ENCODE data around the gene GK2.

GK2 gene

GRCh38 chr4:79454656-79455055 lies 46.6 kb upstream of the GK2 start:
- no peak for TF ChIP-seq KLF16 (tag by site-specific recombination; IDR thresholded peaks at IDR 0.05)
- TF ChIP-seq ZNF280C (tag by site-specific recombination; IDR thresholded peaks at IDR 0.05) = no peak
- no peak for TF ChIP-seq ZSCAN18 (tag by site-specific recombination; IDR thresholded peaks at IDR 0.05)
- no peak for TF ChIP-seq ZNF416 (tag by site-specific recombination; IDR thresholded peaks at IDR 0.05)
- TF ChIP-seq TRIM28 (IDR thresholded peaks at IDR 0.05; ENCODE audit: borderline replicate concordance, low read length) = no peak
- Histone ChIP-seq H3K36me3 (ENCODE audit: control insufficient read depth in 2 of 2, insufficient read depth in 1 of 2, low read length in 2 of 2) (no peaks in the 10 kb centered on the region), H3K9me3 (ENCODE audit: control insufficient read depth, insufficient read depth, low read depth, low read length) (no peaks in the 10 kb centered on the region), H3K4me1 (ENCODE audit: control insufficient read depth, insufficient read depth, low read length) (no peaks in the 10 kb centered on the region), H3K27ac (ENCODE audit: extremely low read depth, low read depth, low read length) (no peak overlapping the region), H3K4me3 (ENCODE audit: low read depth, low read length) (no peak overlapping the region)
- CTCF ChIA-PET = interaction anchor here (0.8 kb wide), 1 partner anchor 9 kb away, joined by 4 read pairs; no protein-coding TSS in a partner anchor
- POLR2A ChIA-PET = no interaction called here

DNA sequence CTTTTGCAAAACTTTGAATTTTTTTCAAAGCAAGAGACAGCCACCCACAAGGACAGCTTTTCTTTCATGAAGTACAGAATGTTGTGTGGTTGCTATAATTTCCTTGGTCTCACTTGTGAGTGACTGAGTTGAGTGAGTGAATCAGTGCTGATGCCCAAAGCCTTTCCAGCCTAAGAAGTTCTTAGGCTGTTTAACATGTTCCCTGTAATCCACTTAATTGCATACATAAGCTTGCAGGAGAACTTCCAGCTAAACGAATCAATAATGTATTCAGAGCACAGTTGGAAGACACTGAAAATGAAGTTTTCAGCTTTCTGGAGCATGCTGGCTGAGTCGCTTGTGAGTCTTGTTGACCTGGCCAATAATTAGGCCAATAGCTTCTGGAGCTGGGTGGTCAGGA lies 42.0 kb upstream of the GK2 start:
- Histone ChIP-seq H3K27ac (ENCODE audit: extremely low read depth, low read depth, low read length) (no peak overlapping the region), H3K9me3 (ENCODE audit: control insufficient read depth, insufficient read depth, low read depth, low read length) (no peaks in the 10 kb centered on the region), H3K4me3 (ENCODE audit: low read depth, low read length) (no peak overlapping the region), H3K36me3 (ENCODE audit: control insufficient read depth in 2 of 2, insufficient read depth in 1 of 2, low read length in 2 of 2) (no peaks in the 10 kb centered on the region), H3K4me1 (ENCODE audit: control insufficient read depth, insufficient read depth, low read length) (no peaks in the 10 kb centered on the region)
- POLR2A ChIA-PET = no interaction called here
- CTCF ChIA-PET = no interaction called here
- TF ChIP-seq, protein P1, sequence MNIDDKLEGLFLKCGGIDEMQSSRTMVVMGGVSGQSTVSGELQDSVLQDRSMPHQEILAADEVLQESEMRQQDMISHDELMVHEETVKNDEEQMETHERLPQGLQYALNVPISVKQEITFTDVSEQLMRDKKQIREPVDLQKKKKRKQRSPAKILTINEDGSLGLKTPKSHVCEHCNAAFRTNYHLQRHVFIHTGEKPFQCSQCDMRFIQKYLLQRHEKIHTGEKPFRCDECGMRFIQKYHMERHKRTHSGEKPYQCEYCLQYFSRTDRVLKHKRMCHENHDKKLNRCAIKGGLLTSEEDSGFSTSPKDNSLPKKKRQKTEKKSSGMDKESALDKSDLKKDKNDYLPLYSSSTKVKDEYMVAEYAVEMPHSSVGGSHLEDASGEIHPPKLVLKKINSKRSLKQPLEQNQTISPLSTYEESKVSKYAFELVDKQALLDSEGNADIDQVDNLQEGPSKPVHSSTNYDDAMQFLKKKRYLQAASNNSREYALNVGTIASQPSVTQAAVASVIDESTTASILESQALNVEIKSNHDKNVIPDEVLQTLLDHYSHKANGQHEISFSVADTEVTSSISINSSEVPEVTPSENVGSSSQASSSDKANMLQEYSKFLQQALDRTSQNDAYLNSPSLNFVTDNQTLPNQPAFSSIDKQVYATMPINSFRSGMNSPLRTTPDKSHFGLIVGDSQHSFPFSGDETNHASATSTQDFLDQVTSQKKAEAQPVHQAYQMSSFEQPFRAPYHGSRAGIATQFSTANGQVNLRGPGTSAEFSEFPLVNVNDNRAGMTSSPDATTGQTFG (tag by site-specific recombination; IDR thresholded peaks at IDR 0.05; ENCODE audit: borderline replicate concordance) = no peak
- no peak for TF ChIP-seq ZNF221 (tag by site-specific recombination; IDR thresholded peaks at IDR 0.05; ENCODE audit: borderline replicate concordance)
- TF ChIP-seq, protein P2, sequence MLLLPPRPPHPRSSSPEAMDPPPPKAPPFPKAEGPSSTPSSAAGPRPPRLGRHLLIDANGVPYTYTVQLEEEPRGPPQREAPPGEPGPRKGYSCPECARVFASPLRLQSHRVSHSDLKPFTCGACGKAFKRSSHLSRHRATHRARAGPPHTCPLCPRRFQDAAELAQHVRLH (tag by site-specific recombination; IDR thresholded peaks at IDR 0.05) = no peak
- TF ChIP-seq ZNF518A (tag by site-specific recombination; conservative IDR thresholded peaks at IDR 0.05; ENCODE audit: low read depth) = no peak
- no peak for TF ChIP-seq SETDB1 (IDR thresholded peaks at IDR 0.05; ENCODE audit: insufficient read length, low read length)
- no peak for TF ChIP-seq ZNF670 (tag by site-specific recombination; IDR thresholded peaks at IDR 0.05; ENCODE audit: low read depth)
- TF ChIP-seq ZFP41 (tag by site-specific recombination; IDR thresholded peaks at IDR 0.05; ENCODE audit: borderline replicate concordance) = no peak
- TF ChIP-seq GFI1B (tag by site-specific recombination; IDR thresholded peaks at IDR 0.05) = no peak
- no peak for TF ChIP-seq BCL11A (tag by site-specific recombination; IDR thresholded peaks at IDR 0.05; ENCODE audit: low read depth)
- no peak for TF ChIP-seq MEIS1 (CRISPR knock-in tag; IDR thresholded peaks at IDR 0.05; ENCODE audit: borderline replicate concordance)
- TF ChIP-seq ZBTB10 (tag by site-specific recombination; IDR thresholded peaks at IDR 0.05) = no peak
- TF ChIP-seq ZNF335 (tag by site-specific recombination; conservative IDR thresholded peaks at IDR 0.05) = no peak
- TF ChIP-seq ZNF626 (tag by site-specific recombination; IDR thresholded peaks at IDR 0.05) = no peak
- no peak for TF ChIP-seq ZNF707 (tag by site-specific recombination; IDR thresholded peaks at IDR 0.05)

All from HEK293 (cell line).